ENCODE data around the gene SLCO1B1. TPM values are rescaled to one million over a fixed set of nuclear protein-coding genes. Genes with fewer than 3 reads are reported as not detected.

Gene SLCO1B1
- total and polyA plus RNA-seq, 10 of the 15 experiments (the other 5 are each of a cell fraction or from before 2014, with no cell fraction given) = 0.15 TPM; not detected in 9

DNA sequence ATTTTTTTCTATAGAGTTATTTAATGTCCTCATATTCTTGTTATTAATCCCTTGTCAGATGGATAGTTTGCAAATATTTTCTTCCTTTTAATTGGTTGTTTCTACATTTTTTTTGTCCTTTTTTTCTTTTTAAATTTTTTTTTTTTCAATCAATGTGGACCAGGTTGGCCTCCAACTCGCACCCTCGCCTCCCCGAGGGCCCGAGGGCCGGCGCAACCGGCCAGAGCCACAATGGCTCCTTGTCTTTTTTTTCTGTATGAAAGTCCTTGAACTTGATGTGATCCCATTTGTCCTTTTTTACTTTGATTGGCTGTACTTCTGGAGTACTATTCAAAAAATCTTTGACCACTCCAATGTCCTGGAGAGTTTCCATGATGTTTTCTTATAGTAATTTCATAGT, 17.7 kb upstream of the SLCO1B1 start:
- no peak for ATAC-seq
- Histone ChIP-seq H3K9me3 (replicated peaks; ENCODE audit: control insufficient read depth, insufficient read depth, low read length) (no peaks in the 10 kb centered on the region), H2AFZ (ENCODE audit: control insufficient read depth, low read depth, low read length) (no peak overlapping the region), H3K4me2 (ENCODE audit: control insufficient read depth, insufficient read depth) (no peak overlapping the region), H4K20me1 (ENCODE audit: control insufficient read depth, insufficient read depth) (no peaks in the 10 kb centered on the region), H3K4me3 (no peak overlapping the region), H3K36me3 (ENCODE audit: control insufficient read depth in 2 of 2, insufficient read depth in 2 of 2, low read length in 1 of 2) (no peaks in the 10 kb centered on the region), H3K27me3 (replicated peaks in 1 of 2; ENCODE audit: control insufficient read depth in 2 of 2, insufficient read depth in 2 of 2, low read length in 1 of 2) (no peaks in the 10 kb centered on the region), H3K79me2 (ENCODE audit: control insufficient read depth, insufficient read depth, low read length) (no peaks in the 10 kb centered on the region), H3K27ac (ENCODE audit: control insufficient read depth, insufficient read depth) (no peak overlapping the region), H3K9ac (ENCODE audit: control insufficient read depth, insufficient read depth, low read length) (no peak overlapping the region), H3K4me1 (ENCODE audit: control insufficient read depth, insufficient read depth, low read length) (no peaks in the 10 kb centered on the region)
- 40% methylated on average over 7 of the region's 7 CpGs for WGBS (ENCODE audit: insufficient coverage, insufficient replicate concordance, low lambda C conversion rate, missing lambda C conversion rate)
- no peak for FAIRE-seq
- RAD21 ChIA-PET (ENCODE audit: unreplicated experiment) = no interaction called here
- SMC1A ChIA-PET (ENCODE audit: uncharacterized antibody, unreplicated experiment) = no interaction called here
- POLR2A ChIA-PET = no interaction called here
- intact Hi-C loops (cut with micrococcal nuclease; ENCODE audit: unreplicated experiment) (no loop called here), in situ Hi-C loops (cut with MboI) (no loop called here)
- no peak for DNase-seq (ENCODE audit: low read depth, low spot score)
- CTCF ChIA-PET = no interaction called here
- BruUV-seq (replicated peaks) = no TSS peak
- TF ChIP-seq NR2C1 (IDR thresholded peaks at IDR 0.05) (no peak), POLR2A (IDR thresholded peaks at IDR 0.05; ENCODE audit: low read depth, low read length) (no peak), CBX5 (IDR thresholded peaks at IDR 0.05; ENCODE audit: low read depth) (no peak), SRF (IDR thresholded peaks at IDR 0.05; ENCODE audit: low read depth in 2 of 2, low read length in 2 of 2) (no peak), SMAD1 (IDR thresholded peaks at IDR 0.05; ENCODE audit: low read depth, partially characterized antibody) (no peak), EGR1 (IDR thresholded peaks at IDR 0.05; ENCODE audit: borderline replicate concordance in 1 of 2, low read depth in 2 of 2, low read length in 2 of 2) (no peak), BHLHE40 (IDR thresholded peaks at IDR 0.05; ENCODE audit: borderline replicate concordance in 1 of 2, low read depth in 2 of 2, low read length in 1 of 2) (no peak)
- TF ChIP-seq, protein P1, sequence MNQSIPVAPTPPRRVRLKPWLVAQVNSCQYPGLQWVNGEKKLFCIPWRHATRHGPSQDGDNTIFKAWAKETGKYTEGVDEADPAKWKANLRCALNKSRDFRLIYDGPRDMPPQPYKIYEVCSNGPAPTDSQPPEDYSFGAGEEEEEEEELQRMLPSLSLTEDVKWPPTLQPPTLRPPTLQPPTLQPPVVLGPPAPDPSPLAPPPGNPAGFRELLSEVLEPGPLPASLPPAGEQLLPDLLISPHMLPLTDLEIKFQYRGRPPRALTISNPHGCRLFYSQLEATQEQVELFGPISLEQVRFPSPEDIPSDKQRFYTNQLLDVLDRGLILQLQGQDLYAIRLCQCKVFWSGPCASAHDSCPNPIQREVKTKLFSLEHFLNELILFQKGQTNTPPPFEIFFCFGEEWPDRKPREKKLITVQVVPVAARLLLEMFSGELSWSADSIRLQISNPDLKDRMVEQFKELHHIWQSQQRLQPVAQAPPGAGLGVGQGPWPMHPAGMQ (IDR thresholded peaks at IDR 0.05; ENCODE audit: borderline replicate concordance) = no peak
- TF ChIP-seq, protein P2, sequence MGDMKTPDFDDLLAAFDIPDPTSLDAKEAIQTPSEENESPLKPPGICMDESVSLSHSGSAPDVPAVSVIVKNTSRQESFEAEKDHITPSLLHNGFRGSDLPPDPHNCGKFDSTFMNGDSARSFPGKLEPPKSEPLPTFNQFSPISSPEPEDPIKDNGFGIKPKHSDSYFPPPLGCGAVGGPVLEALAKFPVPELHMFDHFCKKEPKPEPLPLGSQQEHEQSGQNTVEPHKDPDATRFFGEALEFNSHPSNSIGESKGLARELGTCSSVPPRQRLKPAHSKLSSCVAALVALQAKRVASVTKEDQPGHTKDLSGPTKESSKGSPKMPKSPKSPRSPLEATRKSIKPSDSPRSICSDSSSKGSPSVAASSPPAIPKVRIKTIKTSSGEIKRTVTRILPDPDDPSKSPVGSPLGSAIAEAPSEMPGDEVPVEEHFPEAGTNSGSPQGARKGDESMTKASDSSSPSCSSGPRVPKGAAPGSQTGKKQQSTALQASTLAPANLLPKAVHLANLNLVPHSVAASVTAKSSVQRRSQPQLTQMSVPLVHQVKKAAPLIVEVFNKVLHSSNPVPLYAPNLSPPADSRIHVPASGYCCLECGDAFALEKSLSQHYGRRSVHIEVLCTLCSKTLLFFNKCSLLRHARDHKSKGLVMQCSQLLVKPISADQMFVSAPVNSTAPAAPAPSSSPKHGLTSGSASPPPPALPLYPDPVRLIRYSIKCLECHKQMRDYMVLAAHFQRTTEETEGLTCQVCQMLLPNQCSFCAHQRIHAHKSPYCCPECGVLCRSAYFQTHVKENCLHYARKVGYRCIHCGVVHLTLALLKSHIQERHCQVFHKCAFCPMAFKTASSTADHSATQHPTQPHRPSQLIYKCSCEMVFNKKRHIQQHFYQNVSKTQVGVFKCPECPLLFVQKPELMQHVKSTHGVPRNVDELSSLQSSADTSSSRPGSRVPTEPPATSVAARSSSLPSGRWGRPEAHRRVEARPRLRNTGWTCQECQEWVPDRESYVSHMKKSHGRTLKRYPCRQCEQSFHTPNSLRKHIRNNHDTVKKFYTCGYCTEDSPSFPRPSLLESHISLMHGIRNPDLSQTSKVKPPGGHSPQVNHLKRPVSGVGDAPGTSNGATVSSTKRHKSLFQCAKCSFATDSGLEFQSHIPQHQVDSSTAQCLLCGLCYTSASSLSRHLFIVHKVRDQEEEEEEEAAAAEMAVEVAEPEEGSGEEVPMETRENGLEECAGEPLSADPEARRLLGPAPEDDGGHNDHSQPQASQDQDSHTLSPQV (IDR thresholded peaks at IDR 0.05) = no peak
- TF ChIP-seq, protein P3, sequence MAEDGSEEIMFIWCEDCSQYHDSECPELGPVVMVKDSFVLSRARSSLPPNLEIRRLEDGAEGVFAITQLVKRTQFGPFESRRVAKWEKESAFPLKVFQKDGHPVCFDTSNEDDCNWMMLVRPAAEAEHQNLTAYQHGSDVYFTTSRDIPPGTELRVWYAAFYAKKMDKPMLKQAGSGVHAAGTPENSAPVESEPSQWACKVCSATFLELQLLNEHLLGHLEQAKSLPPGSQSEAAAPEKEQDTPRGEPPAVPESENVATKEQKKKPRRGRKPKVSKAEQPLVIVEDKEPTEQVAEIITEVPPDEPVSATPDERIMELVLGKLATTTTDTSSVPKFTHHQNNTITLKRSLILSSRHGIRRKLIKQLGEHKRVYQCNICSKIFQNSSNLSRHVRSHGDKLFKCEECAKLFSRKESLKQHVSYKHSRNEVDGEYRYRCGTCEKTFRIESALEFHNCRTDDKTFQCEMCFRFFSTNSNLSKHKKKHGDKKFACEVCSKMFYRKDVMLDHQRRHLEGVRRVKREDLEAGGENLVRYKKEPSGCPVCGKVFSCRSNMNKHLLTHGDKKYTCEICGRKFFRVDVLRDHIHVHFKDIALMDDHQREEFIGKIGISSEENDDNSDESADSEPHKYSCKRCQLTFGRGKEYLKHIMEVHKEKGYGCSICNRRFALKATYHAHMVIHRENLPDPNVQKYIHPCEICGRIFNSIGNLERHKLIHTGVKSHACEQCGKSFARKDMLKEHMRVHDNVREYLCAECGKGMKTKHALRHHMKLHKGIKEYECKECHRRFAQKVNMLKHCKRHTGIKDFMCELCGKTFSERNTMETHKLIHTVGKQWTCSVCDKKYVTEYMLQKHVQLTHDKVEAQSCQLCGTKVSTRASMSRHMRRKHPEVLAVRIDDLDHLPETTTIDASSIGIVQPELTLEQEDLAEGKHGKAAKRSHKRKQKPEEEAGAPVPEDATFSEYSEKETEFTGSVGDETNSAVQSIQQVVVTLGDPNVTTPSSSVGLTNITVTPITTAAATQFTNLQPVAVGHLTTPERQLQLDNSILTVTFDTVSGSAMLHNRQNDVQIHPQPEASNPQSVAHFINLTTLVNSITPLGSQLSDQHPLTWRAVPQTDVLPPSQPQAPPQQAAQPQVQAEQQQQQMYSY (CRISPR knock-in tag; IDR thresholded peaks at IDR 0.05) = no peak
- TF ChIP-seq, protein P4, sequence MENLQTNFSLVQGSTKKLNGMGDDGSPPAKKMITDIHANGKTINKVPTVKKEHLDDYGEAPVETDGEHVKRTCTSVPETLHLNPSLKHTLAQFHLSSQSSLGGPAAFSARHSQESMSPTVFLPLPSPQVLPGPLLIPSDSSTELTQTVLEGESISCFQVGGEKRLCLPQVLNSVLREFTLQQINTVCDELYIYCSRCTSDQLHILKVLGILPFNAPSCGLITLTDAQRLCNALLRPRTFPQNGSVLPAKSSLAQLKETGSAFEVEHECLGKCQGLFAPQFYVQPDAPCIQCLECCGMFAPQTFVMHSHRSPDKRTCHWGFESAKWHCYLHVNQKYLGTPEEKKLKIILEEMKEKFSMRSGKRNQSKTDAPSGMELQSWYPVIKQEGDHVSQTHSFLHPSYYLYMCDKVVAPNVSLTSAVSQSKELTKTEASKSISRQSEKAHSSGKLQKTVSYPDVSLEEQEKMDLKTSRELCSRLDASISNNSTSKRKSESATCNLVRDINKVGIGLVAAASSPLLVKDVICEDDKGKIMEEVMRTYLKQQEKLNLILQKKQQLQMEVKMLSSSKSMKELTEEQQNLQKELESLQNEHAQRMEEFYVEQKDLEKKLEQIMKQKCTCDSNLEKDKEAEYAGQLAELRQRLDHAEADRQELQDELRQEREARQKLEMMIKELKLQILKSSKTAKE (IDR thresholded peaks at IDR 0.05; ENCODE audit: low read depth, poor library complexity, severe bottlenecking) = no peak

All from GM12878 (cell line).